ENCODE measurements around the gene PSMD5. TPM values are rescaled to one million over a fixed set of nuclear protein-coding genes. Genes with fewer than 3 reads are reported as not detected.

The PSMD5 gene
- total and polyA plus RNA-seq, 9 of the 15 experiments (the other 6 are each of a cell fraction or from before 2014, with no cell fraction given), result 46.4 to 148 (median 76.3) TPM

GRCh38 chr9:120792898-120793765, 49.6 kb downstream of the PSMD5 start, which contains the start of gene FBXW2 (continued):
- TF ChIP-seq RFX5 (IDR thresholded peaks at IDR 0.05; ENCODE audit: low read depth, low read length) (0 out of 2 replicates have a peak, but pooled peaks have one; percentile 50), ZNF143 (CRISPR knock-in tag; IDR thresholded peaks at IDR 0.05) (peak; percentile 17; the same call in 1 of the 2 replicates), SMARCA5 (IDR thresholded peaks at IDR 0.05) (peak; percentile 34; the same call in 1 of the 2 replicates), ZSCAN32 (CRISPR knock-in tag; IDR thresholded peaks at IDR 0.05) (no peak), POLR3G (IDR thresholded peaks at IDR 0.05; ENCODE audit: extremely low read depth, insufficient read length, insufficient replicate concordance) (no peak), RHOXF2B (CRISPR knock-in tag; conservative IDR thresholded peaks at IDR 0.05) (no peak; the same call in 1 of the 2 replicates), THRB (CRISPR knock-in tag; conservative IDR thresholded peaks at IDR 0.05) (peak; percentile 52), ZNF280B (CRISPR knock-in tag; IDR thresholded peaks at IDR 0.05) (0 out of 2 replicates have a peak, but pooled peaks have one; percentile 57), ATF1 (CRISPR knock-in tag; IDR thresholded peaks at IDR 0.05) (no peak), ATF1 (tag; IDR thresholded peaks at IDR 0.05) (peak; percentile 99), MXI1 (IDR thresholded peaks at IDR 0.05; ENCODE audit: low read depth, low read length) (peak; percentile 10; the same call in 1 of the 2 replicates), SETDB1 (IDR thresholded peaks at IDR 0.05; ENCODE audit: low read length) (no peak)
- TF ChIP-seq, protein P1, sequence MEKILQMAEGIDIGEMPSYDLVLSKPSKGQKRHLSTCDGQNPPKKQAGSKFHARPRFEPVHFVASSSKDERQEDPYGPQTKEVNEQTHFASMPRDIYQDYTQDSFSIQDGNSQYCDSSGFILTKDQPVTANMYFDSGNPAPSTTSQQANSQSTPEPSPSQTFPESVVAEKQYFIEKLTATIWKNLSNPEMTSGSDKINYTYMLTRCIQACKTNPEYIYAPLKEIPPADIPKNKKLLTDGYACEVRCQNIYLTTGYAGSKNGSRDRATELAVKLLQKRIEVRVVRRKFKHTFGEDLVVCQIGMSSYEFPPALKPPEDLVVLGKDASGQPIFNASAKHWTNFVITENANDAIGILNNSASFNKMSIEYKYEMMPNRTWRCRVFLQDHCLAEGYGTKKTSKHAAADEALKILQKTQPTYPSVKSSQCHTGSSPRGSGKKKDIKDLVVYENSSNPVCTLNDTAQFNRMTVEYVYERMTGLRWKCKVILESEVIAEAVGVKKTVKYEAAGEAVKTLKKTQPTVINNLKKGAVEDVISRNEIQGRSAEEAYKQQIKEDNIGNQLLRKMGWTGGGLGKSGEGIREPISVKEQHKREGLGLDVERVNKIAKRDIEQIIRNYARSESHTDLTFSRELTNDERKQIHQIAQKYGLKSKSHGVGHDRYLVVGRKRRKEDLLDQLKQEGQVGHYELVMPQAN (IDR thresholded peaks at IDR 0.05; ENCODE audit: borderline replicate concordance), result peak; percentile 77
- TF ChIP-seq, protein P2, sequence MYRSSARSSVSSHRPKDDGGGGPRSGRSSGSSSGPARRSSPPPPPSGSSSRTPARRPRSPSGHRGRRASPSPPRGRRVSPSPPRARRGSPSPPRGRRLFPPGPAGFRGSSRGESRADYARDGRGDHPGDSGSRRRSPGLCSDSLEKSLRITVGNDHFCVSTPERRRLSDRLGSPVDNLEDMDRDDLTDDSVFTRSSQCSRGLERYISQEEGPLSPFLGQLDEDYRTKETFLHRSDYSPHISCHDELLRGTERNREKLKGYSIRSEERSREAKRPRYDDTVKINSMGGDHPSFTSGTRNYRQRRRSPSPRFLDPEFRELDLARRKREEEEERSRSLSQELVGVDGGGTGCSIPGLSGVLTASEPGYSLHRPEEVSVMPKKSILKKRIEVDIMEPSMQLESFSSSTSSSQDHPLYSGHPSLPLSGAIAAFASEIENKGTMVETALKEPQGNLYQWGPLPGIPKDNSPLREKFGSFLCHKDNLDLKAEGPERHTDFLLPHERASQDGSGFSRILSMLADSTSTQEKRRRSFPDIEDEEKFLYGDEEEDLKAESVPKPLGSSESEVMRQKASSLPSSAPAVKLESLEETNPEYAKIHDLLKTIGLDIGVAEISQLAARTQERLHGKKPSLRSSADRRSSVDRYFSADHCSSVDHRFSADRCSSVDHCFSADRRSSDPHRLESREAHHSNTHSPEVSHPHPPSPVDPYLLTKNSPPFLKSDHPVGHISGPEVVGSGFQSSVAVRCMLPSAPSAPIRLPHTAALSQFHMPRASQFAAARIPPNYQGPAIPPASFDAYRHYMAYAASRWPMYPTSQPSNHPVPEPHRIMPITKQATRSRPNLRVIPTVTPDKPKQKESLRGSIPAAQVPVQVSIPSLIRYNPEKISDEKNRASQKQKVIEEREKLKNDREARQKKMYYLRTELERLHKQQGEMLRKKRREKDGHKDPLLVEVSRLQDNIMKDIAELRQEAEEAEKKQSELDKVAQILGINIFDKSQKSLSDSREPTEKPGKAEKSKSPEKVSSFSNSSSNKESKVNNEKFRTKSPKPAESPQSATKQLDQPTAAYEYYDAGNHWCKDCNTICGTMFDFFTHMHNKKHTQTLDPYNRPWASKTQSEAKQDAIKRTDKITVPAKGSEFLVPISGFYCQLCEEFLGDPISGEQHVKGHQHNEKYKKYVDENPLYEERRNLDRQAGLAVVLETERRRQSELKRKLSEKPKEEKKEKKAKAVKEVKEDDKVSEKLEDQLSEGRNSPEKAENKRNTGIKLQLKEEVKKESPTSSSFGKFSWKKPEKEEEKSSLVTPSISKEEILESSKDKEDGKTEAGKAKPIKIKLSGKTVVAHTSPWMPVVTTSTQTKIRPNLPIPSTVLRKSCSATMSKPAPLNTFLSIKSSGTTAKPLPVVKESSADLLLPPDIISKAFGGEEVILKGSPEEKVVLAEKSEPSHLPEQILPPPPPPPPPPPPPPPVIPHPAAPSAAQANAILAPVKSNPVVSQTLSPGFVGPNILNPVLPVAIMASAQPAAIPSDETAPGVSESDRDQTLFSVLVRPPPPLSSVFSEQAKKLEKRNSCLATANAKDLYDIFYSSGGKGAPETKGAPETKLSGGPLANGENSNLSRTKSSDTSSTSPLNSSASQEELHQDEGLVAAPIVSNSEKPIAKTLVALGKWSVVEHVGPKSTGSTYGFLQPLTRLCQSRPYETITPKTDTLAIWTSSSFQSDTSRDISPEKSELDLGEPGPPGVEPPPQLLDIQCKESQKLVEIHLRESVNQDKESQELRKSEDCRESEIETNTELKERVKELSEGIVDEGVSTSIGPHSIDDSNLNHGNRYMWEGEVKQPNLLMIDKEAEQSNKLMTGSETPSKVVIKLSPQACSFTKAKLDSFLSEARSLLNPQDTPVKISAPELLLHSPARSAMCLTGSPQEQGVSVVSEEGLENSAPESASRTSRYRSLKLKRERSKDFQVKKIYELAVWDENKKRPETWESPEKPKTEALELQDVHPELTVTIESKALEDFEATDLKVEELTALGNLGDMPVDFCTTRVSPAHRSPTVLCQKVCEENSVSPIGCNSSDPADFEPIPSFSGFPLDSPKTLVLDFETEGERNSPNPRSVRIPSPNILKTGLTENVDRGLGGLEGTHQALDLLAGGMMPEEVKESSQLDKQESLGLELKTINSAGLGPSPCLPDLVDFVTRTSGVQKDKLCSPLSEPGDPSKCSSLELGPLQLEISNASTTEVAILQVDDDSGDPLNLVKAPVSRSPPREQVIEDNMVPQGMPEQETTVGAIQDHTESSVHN (IDR thresholded peaks at IDR 0.05; ENCODE audit: borderline replicate concordance in 1 of 2, low read depth in 1 of 2), result 0 out of 4 replicates have a peak, but pooled peaks of 1 of the 2 experiments have one; percentile 36
